H4 (cell line): ENCODE results near the gene C20orf141. TPM values are rescaled to one million over a fixed set of nuclear protein-coding genes. Genes with fewer than 3 reads are reported as not detected.

Experiments
- DNase-seq: peaks from one replicate; pipeline ENCODE4 v3.0.0-alpha.2; 2015; ENCODE audit warnings: low spot score
- total RNA-seq: library from RNA; depleted of rRNA; stranded (reverse); fragments of >200 nt; shearing (Covaris generic); gene quantifications from 2 replicates; pipeline ENCODE4 v1.2.3, GENCODE V29; 2014; rRNA removed

Gene C20orf141
- total RNA-seq, 1 experiment from 2014 or later, result not detected

DNA sequence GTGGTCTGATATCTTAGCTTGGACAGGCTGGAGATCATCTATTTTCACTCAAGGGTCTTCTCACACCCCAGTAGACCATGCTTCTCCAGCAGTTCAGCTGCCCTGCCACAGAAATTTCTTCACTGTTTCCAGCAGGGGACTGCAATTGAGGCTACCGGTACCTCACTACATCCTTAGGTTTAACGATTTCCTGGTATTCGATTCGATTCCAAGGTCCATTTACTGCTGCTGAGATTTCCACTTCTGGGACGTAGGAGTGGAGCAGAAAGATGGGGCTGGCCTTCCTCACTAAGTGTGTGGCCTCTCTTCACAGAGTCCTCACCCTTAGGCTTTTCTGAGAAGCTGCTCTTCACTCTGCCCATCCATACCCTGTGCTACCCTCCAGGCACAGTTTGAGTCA is 31.9 kb downstream of the C20orf141 start:
- no peak for DNase-seq

DNA sequence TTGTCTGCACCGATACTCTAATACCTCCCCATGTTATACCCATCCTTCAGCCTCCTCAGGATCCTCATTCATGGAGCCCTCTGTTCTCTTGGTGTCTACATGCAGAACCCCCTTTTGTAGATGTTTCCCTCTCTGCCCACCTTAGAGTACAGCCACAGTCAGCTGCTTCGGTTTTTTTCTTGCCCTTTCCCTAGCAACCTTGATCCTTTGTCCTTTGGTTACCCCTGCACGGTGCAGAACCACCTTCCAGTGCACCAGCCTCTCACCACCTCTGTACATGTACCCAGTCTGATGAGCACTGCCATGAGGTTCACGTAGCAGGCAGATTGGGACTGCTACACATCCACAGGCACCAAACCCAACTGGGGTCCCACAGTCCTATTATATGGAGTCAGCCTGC is 33.0 kb downstream of the C20orf141 start:
- no peak for DNase-seq

DNA sequence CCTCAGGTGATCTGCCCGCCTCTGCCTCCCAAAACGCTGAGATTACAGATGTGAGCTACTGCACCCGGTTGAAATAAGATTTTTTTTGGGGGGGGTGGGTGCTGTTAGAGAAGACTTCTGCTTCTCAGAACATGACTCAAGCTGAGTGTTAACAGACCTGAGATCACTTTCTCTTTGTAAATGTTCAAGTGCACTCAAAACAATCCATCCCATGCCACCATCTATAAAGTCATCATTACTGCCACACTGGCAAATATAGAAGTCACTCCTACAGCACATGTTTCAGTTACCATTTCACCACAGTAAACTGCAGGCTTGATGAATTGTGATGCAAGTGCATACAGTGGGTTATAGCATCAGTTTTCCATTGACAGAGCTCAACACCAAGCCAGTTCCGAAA is 34.7 kb downstream of the C20orf141 start:
- DNase-seq, result no peak

DNA sequence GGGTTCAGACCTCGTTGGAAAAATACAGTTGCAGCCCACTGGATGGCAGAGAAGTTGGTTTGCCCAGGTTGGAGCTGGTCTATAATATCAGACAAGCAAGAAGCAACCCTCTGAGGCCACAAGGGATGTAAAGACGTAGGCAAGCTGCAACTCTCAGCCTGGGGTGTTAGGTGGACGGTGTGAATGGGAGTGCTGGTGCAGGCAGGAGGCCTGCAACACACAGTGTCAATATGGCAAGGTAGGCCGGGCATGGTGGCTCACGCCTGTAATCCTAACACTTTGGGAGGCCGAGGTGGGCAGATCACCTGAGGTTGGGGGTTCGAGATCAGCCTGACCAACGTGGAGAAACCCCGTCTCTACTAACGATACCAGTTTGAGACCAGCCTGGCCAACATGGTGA is 36.3 kb downstream of the C20orf141 start:
- DNase-seq, result no peak

DNA sequence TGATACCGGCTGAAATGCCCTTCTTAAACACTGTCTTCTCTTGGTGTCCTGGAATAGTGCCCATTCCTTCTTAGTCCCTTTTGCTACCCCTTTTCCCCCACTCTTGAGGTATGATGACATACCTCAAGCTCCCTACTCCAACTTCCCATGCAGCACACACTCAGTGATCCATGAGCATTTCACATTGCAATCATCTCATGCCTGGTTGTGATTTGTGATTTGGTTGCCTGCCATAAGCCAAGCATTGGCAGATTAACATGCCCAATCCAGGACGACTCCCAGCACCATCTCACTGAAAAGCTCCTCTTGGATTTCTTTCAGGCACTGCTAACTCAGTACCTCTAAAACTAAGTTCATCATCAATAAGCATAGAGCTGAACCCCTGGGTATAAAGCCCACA is 43.8 kb downstream of the C20orf141 start:
- DNase-seq, result no peak

DNA sequence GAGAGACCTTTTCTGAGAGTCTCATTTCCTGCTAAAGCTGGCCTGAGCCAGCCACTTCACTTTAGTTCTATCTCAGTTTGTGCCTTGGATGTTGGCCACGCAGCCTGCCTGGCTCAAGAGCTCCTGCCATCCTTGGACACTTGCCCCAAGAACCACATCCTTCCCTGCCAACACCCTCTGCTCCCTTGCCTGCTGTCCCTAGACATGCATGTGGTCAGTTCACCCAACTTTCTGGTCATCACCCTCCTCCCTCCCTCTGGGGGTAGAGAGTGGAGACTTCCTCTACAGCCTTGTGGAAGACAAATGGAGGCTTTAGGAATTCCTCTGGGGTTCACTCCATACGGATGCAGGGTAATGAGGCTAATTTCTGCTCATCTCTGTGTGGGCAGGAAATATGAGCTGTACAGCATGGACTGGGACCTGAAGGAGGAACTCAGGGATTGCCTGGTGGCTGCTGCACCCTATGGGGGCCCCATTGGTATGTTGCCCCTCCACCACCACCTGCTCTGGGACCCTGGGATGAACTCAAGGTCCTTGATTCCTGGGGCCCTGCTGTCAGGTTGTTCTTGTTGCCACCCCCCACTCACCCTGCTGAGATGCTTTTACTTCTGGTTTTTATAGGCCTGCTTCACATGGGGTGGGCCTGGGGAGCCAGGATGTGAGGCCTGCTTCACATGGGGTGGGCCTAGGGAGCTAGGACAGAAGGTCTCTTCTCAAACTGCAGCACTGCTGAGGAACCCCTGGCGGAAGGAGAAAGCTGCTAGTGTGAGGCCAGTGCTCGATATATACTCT is 44.7 kb downstream of the C20orf141 start:
- no peak for DNase-seq

DNA sequence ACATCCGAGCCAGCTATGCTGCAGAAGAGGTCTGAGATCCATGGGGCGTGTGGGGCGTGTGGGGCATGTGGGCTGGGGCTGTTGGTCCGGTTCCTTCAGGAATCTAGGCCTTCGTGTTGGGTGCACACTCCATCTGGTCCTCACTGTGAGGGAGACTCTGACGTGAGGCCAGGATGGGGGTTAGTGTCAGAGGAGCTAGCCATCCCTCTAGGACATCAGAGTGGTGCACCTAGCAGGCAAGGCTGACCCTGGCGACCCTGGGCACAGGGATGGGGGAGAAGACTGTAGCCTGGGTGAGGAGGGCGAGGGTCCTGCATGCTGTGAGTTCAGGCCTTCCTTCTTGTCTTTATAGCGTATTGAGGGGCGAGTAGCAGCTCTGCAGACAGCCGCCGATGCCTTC is 49.8 kb downstream of the C20orf141 start:
- no peak for DNase-seq

DNA sequence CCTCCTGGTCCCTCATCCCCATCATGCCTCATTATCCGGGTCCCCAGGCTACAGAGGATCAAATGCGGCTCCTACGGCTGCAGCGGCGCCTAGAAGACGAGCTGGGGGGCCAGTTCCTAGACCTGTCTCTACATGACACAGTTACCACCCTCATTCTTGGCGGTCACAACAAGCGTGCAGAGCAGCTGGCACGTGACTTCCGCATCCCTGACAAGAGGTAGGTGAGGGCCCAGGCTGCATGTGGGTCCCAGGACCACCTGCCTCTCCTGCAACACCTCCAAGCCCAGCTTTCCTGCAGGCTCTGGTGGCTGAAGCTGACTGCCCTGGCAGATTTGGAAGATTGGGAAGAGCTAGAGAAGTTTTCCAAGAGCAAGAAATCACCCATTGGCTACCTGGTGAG is 50.3 kb downstream of the C20orf141 start:
- DNase-seq, result no peak

Other genes starting within 250 kb of the C20orf141 start
- 148 and 152 TPM in 2 replicates for gene NOP56, start 162.4 kb upstream of the C20orf141 start, total RNA-seq
- 117 and 138 TPM in 2 replicates for gene IDH3B, start 150.8 kb upstream of the C20orf141 start, total RNA-seq
- gene EBF4, start 122.2 kb upstream of the C20orf141 start, total RNA-seq, result 4.1 and 4.8 TPM in 2 replicates
- gene CPXM1, start 14.4 kb upstream of the C20orf141 start, total RNA-seq, result not detected in 2 replicates
- not detected in 2 replicates for gene TMEM239, start 1.4 kb downstream of the C20orf141 start, total RNA-seq
- gene PCED1A, start 25.7 kb downstream of the C20orf141 start, total RNA-seq, result 10.9 and 24.5 TPM in 2 replicates
- 26.3 and 30.7 TPM in 2 replicates for gene VPS16, start 25.8 kb downstream of the C20orf141 start, total RNA-seq
- gene PTPRA, start 58.5 kb downstream of the C20orf141 start, total RNA-seq, result 23.3 and 30.1 TPM in 2 replicates
- not detected in 2 replicates for gene GNRH2, start 228.6 kb downstream of the C20orf141 start, total RNA-seq
- gene MRPS26, start 231.1 kb downstream of the C20orf141 start, total RNA-seq, result 78.0 and 80.0 TPM in 2 replicates